Measurements from ENCODE around the gene PPFIA3.
"Not testable (repeated sequence)": the region's sequence is repeated elsewhere in the genome, so short reads cannot be mapped to it uniquely, and the experiment has no call there.

PPFIA3 gene

DNA sequence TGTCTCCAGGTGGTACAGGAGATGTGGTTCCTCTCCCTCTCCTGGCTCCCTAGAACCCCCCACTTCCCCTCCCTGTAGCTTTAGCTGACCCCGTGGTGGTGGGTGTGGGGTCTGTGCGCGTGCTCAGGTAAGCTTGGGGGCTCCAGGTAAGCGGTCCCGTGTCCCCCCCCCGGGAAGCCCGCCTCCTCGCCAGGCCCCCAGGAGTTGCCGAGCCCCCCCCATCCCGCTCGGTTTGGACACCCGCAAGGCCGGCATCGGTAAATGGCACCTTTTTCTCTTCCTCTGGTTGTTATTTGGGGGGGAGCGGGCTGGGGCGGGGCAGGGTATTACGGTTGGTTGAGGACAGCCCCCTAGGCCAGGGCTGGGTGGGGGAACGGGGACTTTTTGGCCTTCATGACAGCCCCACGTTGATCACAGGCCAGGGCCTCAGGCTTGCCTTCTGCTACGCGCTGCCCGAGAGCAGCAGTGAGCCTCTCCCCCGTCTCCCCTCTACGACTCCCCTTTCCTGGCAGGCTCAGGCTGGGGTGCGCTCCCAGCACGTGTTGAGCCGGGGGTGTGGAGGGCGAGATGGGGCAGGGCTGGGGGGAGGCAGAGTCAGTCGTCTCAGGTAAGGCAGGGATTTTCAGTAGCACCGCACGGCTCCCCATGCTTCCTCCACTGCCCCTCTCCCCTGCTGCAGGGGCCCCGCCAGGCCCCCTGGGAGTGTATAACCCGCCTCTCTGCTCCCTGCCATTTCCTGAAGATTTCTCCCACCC is 15.8 kb upstream of the PPFIA3 start:
- no peak for DNase-seq (ENCODE audit: low read depth)

DNA sequence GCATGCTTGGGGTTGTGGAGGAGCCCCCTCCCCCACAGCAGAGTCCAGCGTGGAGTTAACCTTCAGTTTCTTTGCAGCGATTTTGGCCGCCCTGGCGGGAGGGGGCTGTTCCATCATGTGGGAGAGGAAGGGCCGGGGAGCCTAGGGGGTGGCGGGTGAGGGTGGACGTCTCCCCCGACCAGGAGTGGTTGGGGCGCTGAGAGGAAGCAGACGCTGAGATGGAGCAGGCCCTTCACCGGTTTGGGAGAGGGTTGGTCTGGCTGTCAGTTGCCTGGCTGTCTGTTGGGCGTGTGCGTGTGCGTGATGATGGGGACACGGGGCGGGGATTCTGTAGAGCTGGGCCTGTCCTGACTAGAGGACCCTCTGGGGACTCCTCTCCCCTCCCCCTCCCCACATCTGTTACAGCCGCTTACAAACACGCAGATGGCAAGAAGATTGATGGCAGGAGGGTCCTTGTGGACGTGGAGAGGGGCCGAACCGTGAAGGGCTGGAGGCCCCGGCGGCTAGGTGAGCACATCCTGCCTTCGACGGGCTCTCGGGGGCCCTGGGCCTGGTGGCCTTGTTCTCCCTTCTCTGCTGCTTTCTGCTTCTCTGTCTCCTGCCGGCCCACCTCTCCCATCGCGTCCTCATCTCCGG is 15.0 kb upstream of the PPFIA3 start:
- no peak for DNase-seq (ENCODE audit: low read depth)

DNA sequence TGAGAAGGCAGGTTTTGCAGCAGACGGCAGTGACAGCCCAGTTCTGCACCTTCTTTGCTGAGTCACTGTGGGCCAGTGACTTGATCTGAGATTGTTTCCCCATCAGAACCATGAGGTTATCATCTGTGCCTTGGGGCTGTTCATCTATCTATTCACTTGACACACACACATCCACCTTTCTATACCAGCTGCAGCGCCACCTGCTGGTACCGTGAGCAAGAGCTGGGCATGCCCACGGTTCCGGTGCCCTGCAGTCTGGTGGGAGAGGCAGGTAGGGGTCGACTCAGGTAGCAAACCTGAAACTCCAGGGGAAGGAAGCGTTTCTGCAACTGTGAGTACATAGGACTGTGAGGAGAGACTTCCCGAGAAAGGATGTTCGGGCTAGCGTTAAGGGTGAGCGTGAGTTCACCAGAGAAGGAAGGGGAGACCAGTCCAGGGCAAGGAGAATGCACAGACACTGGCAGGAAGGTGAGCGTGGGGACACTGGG is 12.7 kb upstream of the PPFIA3 start:
- DNase-seq (ENCODE audit: low read depth), result peak; percentile 44

DNA sequence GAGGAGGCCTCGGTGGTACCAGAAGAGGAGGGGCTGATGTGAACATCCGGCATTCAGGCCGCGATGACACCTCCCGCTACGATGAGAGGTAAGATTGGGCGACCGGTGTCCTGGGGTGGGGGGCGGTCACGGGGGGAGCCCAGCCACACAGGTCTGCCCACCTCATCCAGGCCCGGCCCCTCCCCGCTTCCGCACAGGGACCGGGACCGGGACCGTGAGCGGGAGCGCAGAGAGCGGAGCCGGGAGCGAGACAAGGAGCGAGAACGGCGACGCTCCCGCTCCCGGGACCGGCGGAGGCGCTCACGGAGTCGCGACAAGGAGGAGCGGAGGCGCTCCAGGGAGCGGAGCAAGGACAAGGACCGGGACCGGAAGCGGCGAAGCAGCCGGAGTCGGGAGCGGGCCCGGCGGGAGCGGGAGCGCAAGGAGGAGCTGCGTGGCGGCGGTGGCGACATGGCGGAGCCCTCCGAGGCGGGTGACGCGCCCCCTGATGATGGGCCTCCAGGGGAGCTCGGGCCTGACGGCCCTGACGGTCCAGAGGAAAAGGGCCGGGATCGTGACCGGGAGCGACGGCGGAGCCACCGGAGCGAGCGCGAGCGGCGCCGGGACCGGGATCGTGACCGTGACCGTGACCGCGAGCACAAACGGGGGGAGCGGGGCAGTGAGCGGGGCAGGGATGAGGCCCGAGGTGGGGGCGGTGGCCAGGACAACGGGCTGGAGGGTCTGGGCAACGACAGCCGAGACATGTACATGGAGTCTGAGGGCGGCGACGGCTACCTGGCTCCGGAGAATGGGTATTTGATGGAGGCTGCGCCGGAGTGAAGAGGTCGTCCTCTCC is 11.5 kb upstream of the PPFIA3 start:
- no peak for DNase-seq (ENCODE audit: low read depth)

DNA sequence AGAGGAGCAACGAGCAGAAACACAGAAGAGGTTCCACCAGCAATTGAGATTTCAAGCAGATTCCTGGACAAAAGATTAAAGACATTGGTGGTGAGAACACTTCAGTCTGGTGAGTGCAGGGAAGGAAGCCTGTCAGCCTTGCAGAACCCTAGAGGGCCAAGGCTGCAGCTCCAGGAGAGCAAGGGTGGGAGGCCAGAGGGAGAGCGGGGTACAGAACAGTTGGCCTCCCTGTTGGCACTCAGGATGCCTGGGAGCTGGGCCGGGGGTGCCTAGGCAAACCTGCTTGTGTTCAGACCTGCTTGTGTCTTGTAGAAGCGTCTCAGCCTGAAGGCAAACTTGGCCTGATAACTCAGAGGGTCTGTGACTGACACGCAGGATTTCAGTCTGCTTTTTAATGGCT is 10.3 kb upstream of the PPFIA3 start:
- no peak for DNase-seq (ENCODE audit: low read depth)

DNA sequence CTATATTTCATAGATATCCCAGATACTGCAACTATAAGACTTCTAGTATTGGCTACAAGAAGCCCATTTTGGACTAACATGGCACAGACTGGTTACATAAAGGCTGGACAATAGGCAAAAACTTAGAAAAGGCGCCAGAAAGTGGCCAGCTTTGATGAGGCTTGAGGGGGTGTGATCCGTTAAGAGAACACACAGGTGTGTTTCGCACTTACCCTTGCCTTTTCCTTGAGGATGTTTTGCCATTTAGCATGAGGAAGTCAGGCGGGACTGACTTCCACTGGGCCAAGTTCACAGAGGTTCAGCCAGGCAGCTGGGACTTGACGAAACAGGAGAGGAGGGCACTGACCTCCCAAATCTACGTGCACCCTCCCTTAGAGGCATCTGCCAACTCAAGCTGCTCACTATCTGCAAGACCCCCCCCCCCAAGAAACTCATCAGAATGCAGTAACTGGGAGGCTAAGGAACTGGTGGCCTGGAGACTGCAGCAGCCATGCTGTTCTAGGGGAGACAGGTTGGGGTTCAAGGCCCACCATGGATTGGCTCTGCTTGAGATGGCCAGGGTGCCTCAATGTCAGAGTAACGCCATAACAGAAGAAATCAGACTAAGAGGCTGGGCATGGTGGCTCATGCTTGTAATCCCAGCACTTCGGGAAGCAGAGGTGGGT is 9.6 kb upstream of the PPFIA3 start:
- DNase-seq (ENCODE audit: low read depth), result no peak

DNA sequence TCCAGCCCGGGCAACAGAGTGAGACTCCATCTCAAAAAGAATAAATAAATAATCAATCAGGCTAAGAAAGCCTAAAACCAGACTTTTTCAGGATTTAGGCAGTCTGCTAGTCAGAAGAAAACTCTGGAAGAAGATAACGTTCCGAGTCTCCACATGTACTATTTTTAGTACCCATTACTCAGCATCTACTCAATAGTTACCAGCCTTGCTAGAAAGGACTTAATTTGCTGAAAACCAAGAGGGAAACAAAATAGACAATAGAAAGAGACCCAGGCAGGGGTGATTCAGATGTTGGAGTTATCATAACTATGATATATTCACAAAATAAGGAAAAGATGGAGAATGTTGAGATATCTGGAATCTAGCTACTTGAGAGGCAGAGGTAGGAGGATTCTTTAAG is 8.8 kb upstream of the PPFIA3 start:
- no peak for DNase-seq (ENCODE audit: low read depth)

DNA sequence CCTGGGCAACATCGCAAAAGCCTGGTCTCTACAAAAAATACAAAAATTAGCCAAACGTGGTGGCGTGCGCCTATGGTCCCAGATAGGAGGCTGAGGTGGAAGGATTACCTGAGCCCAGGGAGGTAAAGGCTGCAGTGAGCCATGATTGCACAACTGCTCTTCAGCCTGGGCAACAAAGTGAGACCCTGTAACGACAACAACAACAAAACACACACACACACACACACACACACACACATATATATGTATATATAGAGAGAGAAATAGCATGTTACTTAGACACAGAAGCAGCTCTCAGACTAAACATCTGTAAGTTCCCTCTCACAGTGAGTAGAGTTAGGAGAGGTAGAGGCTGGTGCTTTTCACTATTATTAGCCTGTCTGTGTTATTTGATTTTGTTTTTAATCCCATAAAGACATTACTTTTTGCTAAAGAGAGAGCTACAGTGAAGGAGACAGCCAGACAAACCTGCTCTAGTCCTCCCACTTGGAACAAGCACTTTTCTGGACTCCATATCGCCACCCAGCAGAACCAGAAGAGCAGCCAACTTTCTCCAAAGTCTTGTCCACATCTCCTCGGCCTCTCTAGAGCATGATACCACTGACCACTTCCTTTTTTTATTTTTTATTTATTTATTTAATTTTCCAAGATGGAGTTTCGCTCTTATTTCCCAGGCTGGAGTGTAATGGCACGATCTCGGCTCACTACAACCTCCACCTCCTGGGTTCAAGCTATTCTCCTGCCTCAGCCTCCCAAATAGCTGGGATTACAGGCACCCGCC is 7.9 kb upstream of the PPFIA3 start:
- no peak for DNase-seq (ENCODE audit: low read depth)

DNA sequence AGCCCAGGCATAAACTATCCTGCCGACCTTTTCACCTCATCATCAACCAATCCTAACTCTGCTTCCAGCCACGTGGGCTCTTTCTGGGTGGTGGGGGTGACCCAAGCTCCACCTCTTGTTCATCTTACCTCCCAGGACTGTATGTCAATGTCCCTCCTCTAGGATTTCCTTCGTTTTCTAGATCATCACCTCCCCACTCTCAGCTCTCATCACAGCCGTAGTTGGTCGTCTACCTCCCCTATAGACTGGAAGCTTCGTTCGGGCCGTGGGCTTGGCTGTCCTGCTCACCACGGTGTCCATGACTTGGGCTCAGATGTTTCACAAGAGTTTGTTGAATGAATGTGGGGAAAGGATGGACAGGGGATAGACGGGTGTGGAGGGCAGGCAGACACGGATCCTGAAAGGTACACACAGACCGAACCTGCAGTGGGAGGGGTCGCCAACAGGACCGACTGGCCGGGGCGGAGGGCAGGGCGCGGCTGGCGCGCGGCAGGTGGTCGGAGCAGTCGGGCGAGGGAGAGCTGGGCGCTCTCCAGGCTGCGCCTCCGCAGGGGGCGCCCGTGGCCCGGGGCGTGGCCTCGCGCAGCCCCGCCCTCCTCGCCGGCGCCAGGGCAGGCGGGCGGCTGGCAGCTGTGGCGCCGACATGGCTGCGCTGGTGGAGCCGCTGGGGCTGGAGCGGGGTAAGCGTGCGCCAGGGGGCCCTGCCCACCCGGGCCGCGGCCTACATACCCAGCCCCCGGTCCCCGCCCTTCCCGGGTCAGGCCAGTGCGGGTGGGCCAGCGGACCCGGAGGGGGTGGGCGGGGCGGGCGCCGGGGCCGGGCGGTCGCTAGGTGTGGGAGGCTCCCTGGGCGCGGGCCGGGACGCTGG is 5.3 kb upstream of the PPFIA3 start, which contains the start of gene LIN7B:
Gene LIN7B, plus strand, starts transcription at position 609 of the 868 bp plus-strand sequence. Its CDS starts 35 bp downstream, at position 644.
- peak; percentile 61 for DNase-seq (ENCODE audit: low read depth)

DNA sequence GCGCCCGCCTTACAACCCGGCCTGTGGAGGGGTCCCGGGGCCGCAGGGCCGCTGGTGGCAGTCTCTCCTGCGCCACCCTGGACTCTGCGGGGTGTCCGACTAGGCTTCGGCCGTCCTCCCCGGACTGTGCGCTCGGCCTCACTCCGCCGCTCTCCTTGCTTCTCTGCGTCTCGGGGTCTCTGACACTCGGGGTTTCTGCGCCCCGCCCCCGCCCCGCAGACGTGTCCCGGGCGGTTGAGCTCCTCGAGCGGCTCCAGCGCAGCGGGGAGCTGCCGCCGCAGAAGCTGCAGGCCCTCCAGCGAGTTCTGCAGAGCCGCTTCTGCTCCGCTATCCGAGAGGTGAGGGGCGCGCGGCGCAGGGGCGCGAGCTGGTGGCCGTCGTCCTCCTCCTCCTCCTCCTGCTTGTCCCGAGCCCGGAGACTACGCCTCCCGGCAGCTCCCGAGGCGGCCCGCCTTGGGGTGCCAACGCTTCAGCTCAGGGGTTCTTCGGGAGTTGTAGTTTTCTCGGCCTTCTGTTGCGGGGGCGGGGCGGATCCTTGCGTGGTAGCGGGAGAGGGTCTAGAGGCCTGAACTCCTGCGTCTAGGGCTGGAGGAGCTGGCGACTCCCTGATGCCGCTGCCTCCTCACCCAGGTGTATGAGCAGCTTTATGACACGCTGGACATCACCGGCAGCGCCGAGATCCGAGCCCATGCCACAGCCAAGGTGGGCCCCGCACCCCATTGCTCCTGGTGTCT is 4.5 kb upstream of the PPFIA3 start:
- peak; percentile 24 for DNase-seq (ENCODE audit: low read depth)

DNA sequence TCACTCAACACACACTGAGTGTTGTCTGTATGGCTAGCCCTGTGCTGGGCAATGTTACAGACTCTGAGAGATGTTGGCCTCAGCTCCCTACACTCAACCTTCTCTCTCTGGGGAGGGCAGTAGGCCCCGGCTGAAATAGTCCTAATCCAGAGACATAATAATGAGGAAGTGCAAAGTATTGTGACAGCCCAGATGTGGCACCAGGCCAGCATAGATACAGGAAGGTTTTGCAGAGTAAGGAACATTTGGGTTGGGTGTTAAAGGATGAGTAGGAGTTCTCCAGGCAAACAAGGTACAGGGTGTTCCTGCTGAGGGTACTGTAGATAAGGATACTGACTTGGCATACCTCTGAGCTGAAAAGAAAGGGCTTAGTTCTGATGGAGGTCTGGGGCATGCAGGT is 2.8 kb upstream of the PPFIA3 start:
- DNase-seq (ENCODE audit: low read depth), result no peak

DNA sequence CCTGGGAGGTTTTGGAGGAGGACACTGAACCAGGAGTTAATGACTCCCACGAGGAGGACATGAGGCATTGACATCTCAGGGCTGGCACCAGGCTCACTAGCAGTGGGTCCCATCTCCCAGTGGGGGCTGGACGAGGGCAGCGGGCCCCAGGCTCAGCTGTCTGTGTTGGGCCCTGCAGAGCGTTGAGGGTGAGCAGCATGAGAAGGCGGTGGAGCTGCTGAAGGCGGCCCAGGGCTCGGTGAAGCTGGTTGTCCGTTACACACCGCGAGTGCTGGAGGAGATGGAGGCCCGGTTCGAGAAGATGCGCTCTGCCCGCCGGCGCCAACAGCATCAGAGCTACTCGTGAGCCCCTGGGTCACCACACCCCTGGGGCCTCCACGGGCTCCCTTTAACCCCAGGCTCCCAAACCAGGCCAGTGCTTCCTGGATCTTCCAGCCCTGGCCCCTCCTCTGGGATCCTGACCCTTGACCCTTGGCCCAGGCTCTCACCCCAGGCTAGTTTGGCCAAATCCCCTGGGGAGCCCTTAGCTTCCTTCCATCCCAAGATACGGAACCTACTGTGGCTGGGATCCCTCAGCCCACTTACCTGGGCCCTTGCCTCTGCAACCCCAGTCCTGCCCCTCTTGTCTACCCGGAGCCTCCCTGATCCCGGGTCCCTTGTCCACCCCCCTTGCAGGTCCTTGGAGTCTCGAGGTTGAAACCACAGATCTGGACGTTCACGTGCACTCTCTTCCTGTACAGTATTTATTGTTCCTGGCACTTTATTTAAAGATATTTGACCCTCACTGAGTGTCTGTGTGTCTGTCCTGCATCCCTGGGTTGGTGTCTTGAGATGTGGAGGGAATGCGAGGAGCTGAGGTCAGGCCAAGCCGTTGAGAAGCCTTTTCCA is 1.4 kb upstream of the PPFIA3 start:
- DNase-seq (ENCODE audit: low read depth), result no peak

DNA sequence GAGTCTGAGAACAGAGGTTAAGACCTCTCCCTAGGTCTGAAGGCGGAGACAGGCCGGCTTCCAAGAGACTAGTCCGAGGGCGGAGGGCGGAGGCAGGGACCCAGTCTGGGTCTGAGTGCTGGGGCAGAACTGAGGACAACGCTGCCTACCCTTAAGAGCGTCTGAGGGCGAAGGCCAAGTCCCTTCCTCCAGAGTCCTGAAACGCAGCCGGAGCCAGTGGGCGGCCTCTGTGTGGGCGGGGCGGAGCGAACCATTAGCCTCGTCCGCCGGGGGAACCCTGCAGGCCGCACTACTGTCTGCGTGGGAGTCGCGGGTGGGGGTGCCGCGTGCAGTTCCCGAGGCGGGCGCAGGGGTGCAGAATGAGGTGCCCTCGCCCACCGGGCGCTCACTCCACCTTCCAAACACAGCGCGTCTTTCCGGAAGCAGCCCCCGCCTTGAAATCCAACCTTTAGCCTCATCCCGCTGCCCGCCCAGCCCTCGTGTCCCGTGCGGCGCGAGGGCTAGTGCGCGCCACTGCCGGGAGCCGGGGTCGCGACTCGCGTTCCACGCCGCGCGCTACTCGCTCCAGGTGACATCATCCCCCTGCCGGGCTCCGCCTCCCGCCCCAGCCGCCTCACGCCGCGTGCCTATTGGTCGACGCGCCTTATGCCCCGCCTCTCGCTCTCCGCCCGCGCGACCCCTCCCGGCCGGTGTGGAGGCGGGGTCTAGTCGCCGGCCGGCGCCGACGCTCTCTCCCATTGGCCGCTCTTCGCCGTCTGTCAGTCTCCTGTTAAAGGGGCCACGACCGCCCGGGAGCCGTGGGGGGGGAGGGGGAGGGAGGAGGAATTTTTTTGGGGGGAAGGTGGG is 556 bp upstream of the PPFIA3 start, which contains the start of gene C19orf73:
Gene C19orf73, minus strand, starts transcription at position 579 of the 846 bp plus-strand sequence. Its CDS starts 121 bp downstream, at position 458.
- peak; percentile 91 for DNase-seq (ENCODE audit: low read depth)

DNA sequence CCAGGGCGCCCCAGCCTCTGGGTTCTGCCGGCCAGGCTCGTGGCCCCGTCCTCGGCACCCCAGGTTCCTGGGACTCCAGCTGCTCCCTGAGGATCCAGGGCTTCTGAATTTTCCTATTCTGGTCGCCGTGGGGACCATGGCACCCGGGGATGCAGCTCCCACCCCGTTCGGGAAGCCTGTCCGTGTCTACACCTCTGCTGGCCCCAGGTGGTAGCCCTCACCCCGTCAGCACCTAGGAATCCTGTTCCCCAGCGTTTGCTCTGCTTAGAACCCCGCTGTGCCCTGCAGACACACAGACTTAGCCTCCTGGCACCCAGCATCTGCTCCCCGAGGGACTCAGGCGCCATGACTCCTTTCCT is 960 bp downstream of the PPFIA3 start:
- no peak for DNase-seq (ENCODE audit: low read depth)

DNA sequence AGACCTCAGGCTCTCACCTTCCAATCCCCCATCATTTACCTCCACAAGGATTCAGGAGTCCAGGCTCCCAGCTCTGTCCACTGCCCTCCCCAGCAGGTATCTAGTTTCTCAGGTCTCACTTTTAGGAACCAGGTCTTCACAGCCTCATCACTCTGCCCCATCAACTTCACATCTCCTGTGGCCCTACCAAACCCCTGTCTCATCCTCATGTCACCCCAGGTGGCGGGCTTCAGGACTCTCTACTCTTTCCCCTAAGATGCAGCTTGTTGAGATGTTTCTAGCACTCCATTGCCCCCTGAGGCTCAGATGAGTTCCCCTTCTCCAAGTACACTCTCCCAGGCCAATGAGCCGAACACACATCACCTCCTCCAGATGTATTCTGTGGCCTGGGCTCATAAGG is 1.5 kb downstream of the PPFIA3 start:
- DNase-seq (ENCODE audit: low read depth), result no peak

DNA sequence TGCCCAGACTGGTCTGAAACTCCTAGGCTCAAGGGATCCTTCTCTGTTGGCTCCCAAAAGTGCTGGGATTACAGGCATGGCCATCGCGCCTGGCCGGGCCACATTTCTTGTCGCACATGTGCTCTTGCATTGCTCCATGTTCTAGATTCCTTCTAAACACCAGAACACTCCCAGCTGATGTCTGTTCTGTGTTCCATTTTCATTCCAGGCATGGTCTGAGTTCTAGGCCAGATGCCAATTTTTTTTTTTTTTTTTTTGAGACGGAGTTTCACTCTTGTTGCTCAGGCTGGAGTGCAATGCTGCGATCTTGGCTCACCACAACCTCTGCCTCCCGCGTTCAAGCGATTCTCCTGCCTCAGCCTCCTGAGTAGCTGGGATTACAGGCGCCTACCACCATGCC is 2.5 kb downstream of the PPFIA3 start:
- not testable (repeated sequence) for DNase-seq (ENCODE audit: low read depth)

DNA sequence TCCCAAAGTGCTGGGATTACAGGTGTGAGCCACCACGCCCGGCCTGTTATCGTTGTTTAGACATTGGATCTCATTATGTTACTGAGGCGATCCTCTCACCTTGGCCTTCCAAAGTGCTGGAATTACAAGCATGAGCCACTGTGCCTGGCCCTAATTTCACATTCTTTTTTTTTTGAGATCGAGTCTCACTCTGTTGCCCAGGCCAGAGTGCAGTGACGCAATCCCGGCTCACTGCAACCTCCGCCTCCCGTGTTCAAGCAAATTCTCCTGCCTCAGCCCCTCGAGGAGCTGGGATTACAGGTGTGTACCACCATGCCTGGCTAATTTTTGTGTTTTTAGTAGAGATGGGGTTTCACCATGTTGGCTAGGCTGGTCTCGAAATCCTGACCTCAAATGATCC is 3.9 kb downstream of the PPFIA3 start:
- DNase-seq (ENCODE audit: low read depth), result not testable (repeated sequence)

Data from stimulated activated CD8-positive, alpha-beta memory T cell treated with anti-CD3 and anti-CD28 coated beads, Interleukin-4, amount 100 ng/mL, for 24 hours (primary cell).